WTC11 (cell line): ENCODE results near the gene LRRIQ4. TPM values are rescaled to one million over a fixed set of nuclear protein-coding genes. Genes with fewer than 3 reads are reported as not detected.

Experiments
- ATAC-seq: fragments of 200-7000 bp; cut with Tn5 transposase; 2 replicates; pipeline ENCODE4 v1.10.0; 2021; ENCODE audit warnings: mild to moderate bottlenecking, moderate library complexity
- CTCF ChIA-PET: fragments of 300-600 bp; sonication (Branson Sonifier 250); formaldehyde crosslinking; loops from one replicate; lab custom pipeline; 2021; ENCODE audit warnings: antibody characterized with exemption; lab: Charles Lee
- POLR2A ChIA-PET: fragments of 350-600 bp; sonication (Branson Sonifier 250); formaldehyde crosslinking; loops from one replicate; lab custom pipeline; 2021; ENCODE audit warnings: antibody characterized with exemption; lab: Charles Lee
- DNase-seq: peaks from one replicate; pipeline ENCODE4 v3.0.0; 2021; ENCODE audit warnings: low spot score
- H3K27ac Mint-ChIP-seq: 2 replicates; pipeline ENCODE4 v1.8.0; 2021; ENCODE audit warnings: mixed read lengths
- H3K27me3 Mint-ChIP-seq: 2 replicates; pipeline ENCODE4 v1.8.0; 2021; ENCODE audit warnings: low read depth, mild to moderate bottlenecking, moderate library complexity, mixed read lengths
- H3K36me3 Mint-ChIP-seq: 2 replicates; pipeline ENCODE4 v1.8.0; 2021; ENCODE audit warnings: mixed read lengths
- H3K4me1 Mint-ChIP-seq: 2 replicates; pipeline ENCODE4 v1.8.0; 2022; ENCODE audit warnings: mixed read lengths
- H3K4me3 Mint-ChIP-seq: 2 replicates; pipeline ENCODE4 v1.8.0; 2021; ENCODE audit warnings: mild to moderate bottlenecking, moderate library complexity, mixed read lengths
- H3K9me3 Mint-ChIP-seq: 2 replicates; pipeline ENCODE4 v1.8.0; 2021; ENCODE audit warnings: mixed read lengths
- AR ChIP-seq: fragments of 250-450 bp; sonication (Bioruptor Pico); IDR thresholded peaks from 2 replicates; pipeline ENCODE4 v1.9.0; 2021; ENCODE audit warnings: mild to moderate bottlenecking
- ATF3 ChIP-seq: sonication (generic); formaldehyde crosslinking; conservative IDR thresholded peaks from 2 replicates; pipeline ENCODE4 v1.8.1; 2022; ENCODE audit warnings: mild to moderate bottlenecking, missing genetic modification reagents
- CDX4 ChIP-seq: fragments of 250-450 bp; sonication (Bioruptor Pico); IDR thresholded peaks from 2 replicates; pipeline ENCODE4 v1.9.0; 2021; ENCODE audit warnings: moderate library complexity, mild to moderate bottlenecking, inconsistent platforms, borderline replicate concordance
- E2F4 ChIP-seq: sonication (generic); formaldehyde crosslinking; IDR thresholded peaks from 2 replicates; pipeline ENCODE4 v1.8.1; 2022; ENCODE audit warnings: low read depth, mild to moderate bottlenecking, moderate library complexity, missing genetic modification reagents, borderline replicate concordance
- EMX1 ChIP-seq: fragments of 250-450 bp; sonication (Bioruptor Pico); IDR thresholded peaks from 2 replicates; pipeline ENCODE4 v1.8.0; 2021; ENCODE audit warnings: mild to moderate bottlenecking
- ETV6 ChIP-seq: sonication (generic); formaldehyde crosslinking; IDR thresholded peaks from 2 replicates; pipeline ENCODE4 v1.8.1; 2022; ENCODE audit warnings: mild to moderate bottlenecking, missing genetic modification reagents
- FOXP4 ChIP-seq: sonication (generic); formaldehyde crosslinking; IDR thresholded peaks from 2 replicates; pipeline ENCODE4 v1.8.0; 2022; ENCODE audit warnings: mild to moderate bottlenecking, missing genetic modification reagents
- GRHL2 ChIP-seq: fragments of 250-450 bp; sonication (Bioruptor Pico); IDR thresholded peaks from 2 replicates; pipeline ENCODE4 v1.8.0; 2022; ENCODE audit warnings: mild to moderate bottlenecking, moderate library complexity; ENCODE audit not compliant: insufficient replicate concordance, severe bottlenecking
- NFATC4 ChIP-seq: fragments of 250-450 bp; sonication (Bioruptor Pico); IDR thresholded peaks from 2 replicates; pipeline ENCODE4 v1.9.0; 2021; ENCODE audit warnings: mild to moderate bottlenecking
- NFE2L1 ChIP-seq: sonication (generic); formaldehyde crosslinking; IDR thresholded peaks from 2 replicates; pipeline ENCODE4 v1.8.1; 2023; ENCODE audit warnings: missing genetic modification reagents
- PREB ChIP-seq: sonication (generic); formaldehyde crosslinking; IDR thresholded peaks from 2 replicates; pipeline ENCODE4 v1.8.1; 2022; ENCODE audit warnings: mild to moderate bottlenecking, missing genetic modification reagents, moderate library complexity, borderline replicate concordance
- SMAD4 ChIP-seq: sonication (generic); formaldehyde crosslinking; IDR thresholded peaks from 2 replicates; pipeline ENCODE4 v1.8.0; 2022; ENCODE audit warnings: mild to moderate bottlenecking, missing genetic modification reagents
- SOX15 ChIP-seq: fragments of 250-450 bp; sonication (Bioruptor Pico); IDR thresholded peaks from 2 replicates; pipeline ENCODE4 v1.9.0; 2021; ENCODE audit warnings: mild to moderate bottlenecking
- TCF7 ChIP-seq: sonication (generic); formaldehyde crosslinking; IDR thresholded peaks from 2 replicates; pipeline ENCODE4 v1.8.0; 2022; ENCODE audit warnings: mild to moderate bottlenecking, low read depth, missing genetic modification reagents, moderate library complexity
- TEAD4 ChIP-seq: sonication (generic); formaldehyde crosslinking; IDR thresholded peaks from 2 replicates; pipeline ENCODE4 v1.8.0; 2022; ENCODE audit warnings: mild to moderate bottlenecking, missing genetic modification reagents
- TP53 ChIP-seq: sonication (generic); formaldehyde crosslinking; IDR thresholded peaks from 2 replicates; pipeline ENCODE4 v1.8.1; 2023; ENCODE audit warnings: mild to moderate bottlenecking, missing genetic modification reagents
- USF1 ChIP-seq: sonication (generic); formaldehyde crosslinking; IDR thresholded peaks from 2 replicates; pipeline ENCODE4 v1.8.0; 2022; ENCODE audit warnings: mild to moderate bottlenecking, missing genetic modification reagents
- ZBTB43 ChIP-seq: sonication (generic); formaldehyde crosslinking; IDR thresholded peaks from 2 replicates; pipeline ENCODE4 v1.8.1; 2023; ENCODE audit warnings: mild to moderate bottlenecking, missing genetic modification reagents
- ZNF121 ChIP-seq: sonication (generic); formaldehyde crosslinking; IDR thresholded peaks from 2 replicates; pipeline ENCODE4 v1.8.0; 2023; ENCODE audit warnings: missing genetic modification reagents
- ZNF219 ChIP-seq: sonication (generic); formaldehyde crosslinking; IDR thresholded peaks from 2 replicates; pipeline ENCODE4 v1.8.0; 2023; ENCODE audit warnings: missing genetic modification reagents, mild to moderate bottlenecking, borderline replicate concordance
- ZNF263 ChIP-seq: sonication (generic); formaldehyde crosslinking; IDR thresholded peaks from 2 replicates; pipeline ENCODE4 v1.8.1; 2022; ENCODE audit warnings: low read depth, mild to moderate bottlenecking, moderate library complexity, missing genetic modification reagents
- ZNF396 ChIP-seq: fragments of 250-450 bp; sonication (Bioruptor Pico); IDR thresholded peaks from 2 replicates; pipeline ENCODE4 v1.8.0; 2021; ENCODE audit warnings: mild to moderate bottlenecking, moderate library complexity, borderline replicate concordance
- ZSCAN18 ChIP-seq: fragments of 250-450 bp; sonication (Bioruptor Pico); IDR thresholded peaks from 2 replicates; pipeline ENCODE4 v2.1.2; 2022; ENCODE audit warnings: mild to moderate bottlenecking, moderate library complexity
- total RNA-seq: library from RNA; stranded (reverse); gene quantifications from 3 replicates; pipeline ENCODE4 v1.2.3, GENCODE V29; 2021

Gene LRRIQ4
- total RNA-seq, 1 experiment from 2014 or later, result 0.09 TPM

- H3K4me1 Mint-ChIP-seq, result peaks cover 12% of the 10 kb centered on the region
- no peak overlapping the region for H3K27ac Mint-ChIP-seq
- TF ChIP-seq ATF3 (CRISPR knock-in tag) (no peak), GRHL2 (no peak), ETV6 (no peak), ZBTB43 (CRISPR knock-in tag) (no peak), USF1 (CRISPR knock-in tag) (no peak)
- no peak overlapping the region for H3K4me3 Mint-ChIP-seq
- ChIA-PET POLR2A (no interaction called here), CTCF (no interaction called here)
- no peaks in the 10 kb centered on the region for H3K36me3 Mint-ChIP-seq
- DNase-seq, result no peak
- H3K27me3 Mint-ChIP-seq, result no peaks in the 10 kb centered on the region
- ATAC-seq, result no peak
- H3K9me3 Mint-ChIP-seq, result no peaks in the 10 kb centered on the region
Observed at GRCh38 chr3:169868369-169868768, 55.7 kb downstream of the LRRIQ4 start.

- H3K27ac Mint-ChIP-seq, result no peak within 1 kb of the TSS
- ChIA-PET POLR2A (no interaction called here), CTCF (interaction anchor here (1.4 kb wide), 1 partner anchor 168 kb away, joined by 7 read pairs; the partner anchor contains the start of gene GPR160)
- TF ChIP-seq PREB (CRISPR knock-in tag) (no peak), FOXP4 (CRISPR knock-in tag) (no peak), ZNF396 (CRISPR knock-in tag) (no peak), ZNF263 (CRISPR knock-in tag) (no peak), SMAD4 (no peak), E2F4 (CRISPR knock-in tag) (no peak), AR (CRISPR knock-in tag) (no peak), ZSCAN18 (no peak), TP53 (no peak), TEAD4 (CRISPR knock-in tag) (no peak), NFATC4 (no peak), ZNF219 (CRISPR knock-in tag) (no peak), TCF7 (CRISPR knock-in tag) (no peak), EMX1 (CRISPR knock-in tag) (no peak), SOX15 (CRISPR knock-in tag) (no peak), ZNF121 (CRISPR knock-in tag) (no peak), GRHL2 (no peak), CDX4 (no peak), NFE2L1 (CRISPR knock-in tag) (no peak)
Observed at GRCh38 chr3:169869484-169870220, 57.0 kb downstream of the LRRIQ4 start, which contains the start of gene LRRC31. TSS of gene LRRC31 (minus strand) at chr3:169869935. CDS start at chr3:169869807, 128 bp downstream.

More at GRCh38 chr3:169869484-169870220, 57.0 kb downstream of the LRRIQ4 start, which contains the start of gene LRRC31:
- DNase-seq (no peak), ATAC-seq (no peak)
- Mint-ChIP-seq H3K4me3 (no peak within 1 kb of the TSS), H3K27me3 (no peaks in the 10 kb centered on the region), H3K9me3 (peaks cover 2% of the 10 kb centered on the region), H3K36me3 (no peaks in the 10 kb centered on the region), H3K4me1 (peaks cover 12% of the 10 kb centered on the region)
